Left lung (tissue), 10 donors: Measurements from ENCODE around the gene UBE2U. TPM values are rescaled to one million over a fixed set of nuclear protein-coding genes. Genes with fewer than 3 reads are reported as not detected.
"Not testable (repeated sequence)": the region's sequence is repeated elsewhere in the genome, so short reads cannot be mapped to it uniquely, and the experiment has no call there.

Source experiments
- ATAC-seq: fragments of 200-7000 bp; cut with Tn5 transposase; one replicate; pipeline ENCODE4 v1.9.1; 2020; ENCODE audit warnings: moderate library complexity
- DNase-seq, 4 donors: peaks; one replicate each; pipeline ENCODE4 v3.0.0-alpha.2; 2013 to 2020
- H3K27ac ChIP-seq, 2 donors: fragments of 200-600 bp; sonication (generic) in 1 of 2; one replicate each; pipeline versions ENCODE4 v1.5.0 to v1.8.0; 2020 to 2021
- H3K27me3 ChIP-seq, 2 donors: fragments of 200-600 bp; sonication (generic) in 1 of 2; one replicate each; pipeline versions ENCODE4 v1.5.0 to v1.8.0; 2020 to 2021
- H3K36me3 ChIP-seq, 2 donors: fragments of 200-600 bp; sonication (generic) in 1 of 2; one replicate each; pipeline versions ENCODE4 v1.5.0 to v1.8.0; 2020 to 2021
- H3K4me1 ChIP-seq, 2 donors: fragments of 200-600 bp; one replicate each; pipeline ENCODE4 v1.8.0; 2021
- H3K4me3 ChIP-seq, 2 donors: fragments of 200-600 bp; sonication (generic) in 1 of 2; one replicate each; pipeline versions ENCODE4 v1.5.0 to v1.8.0; 2020 to 2021; ENCODE audit warnings: mild to moderate bottlenecking in 1 of 2
- H3K9me3 ChIP-seq, 2 donors: fragments of 200-600 bp; sonication (generic) in 1 of 2; one replicate each; pipeline versions ENCODE4 v1.5.0 to v1.8.0; 2020 to 2021
- intact Hi-C, 2 donors: fragments of 100-400 bp; cut with DNase I; formaldehyde crosslinking; loops; one replicate each; pipeline versions ENCODE4 v1.11.2 to v1.14.2; 2022
- polyA plus RNA-seq, 6 donors: library from polyadenylated mRNA; unstranded; fragments of 120-200 nt; gene quantifications; one replicate each; pipeline ENCODE4 v1.2.1, GENCODE V29; 2013; ENCODE audit not compliant: insufficient read length in 6 of 6
- total RNA-seq, 2 donors: library from RNA; stranded (reverse); fragmentation: NEBNext Ultra II Directional; extraction: Animal tissue kit (Norgen Biotek cat#: 25700); gene quantifications; one replicate each; pipeline ENCODE4 v1.2.1, GENCODE V29; 2021
- TF ChIP-seq, protein P1 (sequence below), 2 donors: fragments of 200-600 bp; sonication (generic) in 1 of 2; IDR thresholded peaks; one replicate each; pipeline versions ENCODE4 v1.5.0 to v1.8.0; 2021; ENCODE audit warnings: antibody characterized with exemption in 2 of 2
- donor health status: DM: no; HTN: yes; CAD: no.
- donor health status: DM: no; HTN: no; CAD: no.

UBE2U gene
- total and polyA plus RNA-seq, 8 donors = 0.21 to 0.41 (median 0.37) TPM; not detected in 5

DNA sequence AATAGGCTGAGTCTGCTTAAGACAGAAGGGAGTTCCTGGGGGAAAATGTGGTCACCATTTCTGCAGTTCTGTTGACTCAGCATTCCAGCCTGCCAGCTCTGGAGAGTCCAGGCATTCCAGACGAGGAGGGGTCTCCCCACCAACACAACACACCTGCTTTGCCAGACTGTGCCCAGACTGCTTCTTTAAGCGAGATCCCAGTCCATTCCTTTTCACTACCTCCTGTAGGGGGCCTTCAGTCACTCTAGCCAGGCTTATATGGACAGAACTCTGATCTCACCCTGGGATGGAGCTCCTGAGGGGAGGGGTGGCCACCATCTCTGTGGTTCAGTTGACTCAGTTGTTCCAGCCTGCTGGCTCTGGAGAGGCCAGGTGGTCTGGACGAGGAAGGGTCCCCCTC lies 48.5 kb downstream of the UBE2U start:
- TF ChIP-seq, protein P1, sequence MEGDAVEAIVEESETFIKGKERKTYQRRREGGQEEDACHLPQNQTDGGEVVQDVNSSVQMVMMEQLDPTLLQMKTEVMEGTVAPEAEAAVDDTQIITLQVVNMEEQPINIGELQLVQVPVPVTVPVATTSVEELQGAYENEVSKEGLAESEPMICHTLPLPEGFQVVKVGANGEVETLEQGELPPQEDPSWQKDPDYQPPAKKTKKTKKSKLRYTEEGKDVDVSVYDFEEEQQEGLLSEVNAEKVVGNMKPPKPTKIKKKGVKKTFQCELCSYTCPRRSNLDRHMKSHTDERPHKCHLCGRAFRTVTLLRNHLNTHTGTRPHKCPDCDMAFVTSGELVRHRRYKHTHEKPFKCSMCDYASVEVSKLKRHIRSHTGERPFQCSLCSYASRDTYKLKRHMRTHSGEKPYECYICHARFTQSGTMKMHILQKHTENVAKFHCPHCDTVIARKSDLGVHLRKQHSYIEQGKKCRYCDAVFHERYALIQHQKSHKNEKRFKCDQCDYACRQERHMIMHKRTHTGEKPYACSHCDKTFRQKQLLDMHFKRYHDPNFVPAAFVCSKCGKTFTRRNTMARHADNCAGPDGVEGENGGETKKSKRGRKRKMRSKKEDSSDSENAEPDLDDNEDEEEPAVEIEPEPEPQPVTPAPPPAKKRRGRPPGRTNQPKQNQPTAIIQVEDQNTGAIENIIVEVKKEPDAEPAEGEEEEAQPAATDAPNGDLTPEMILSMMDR (IDR thresholded peaks at IDR 0.05) = no peak
- no peak for DNase-seq
- H3K9me3 ChIP-seq = peaks cover 0 to 3% of the 10 kb centered on the region in 2 donors
- H3K4me1 ChIP-seq = no peaks in the 10 kb centered on the region
- no peak for ATAC-seq
- H3K36me3 ChIP-seq = no peaks in the 10 kb centered on the region
- no peak overlapping the region for H3K27ac ChIP-seq
- no peak overlapping the region for H3K4me3 ChIP-seq
- intact Hi-C loops = no loop called here
- peaks cover 0 to 13% of the 10 kb centered on the region in 2 donors for H3K27me3 ChIP-seq

DNA sequence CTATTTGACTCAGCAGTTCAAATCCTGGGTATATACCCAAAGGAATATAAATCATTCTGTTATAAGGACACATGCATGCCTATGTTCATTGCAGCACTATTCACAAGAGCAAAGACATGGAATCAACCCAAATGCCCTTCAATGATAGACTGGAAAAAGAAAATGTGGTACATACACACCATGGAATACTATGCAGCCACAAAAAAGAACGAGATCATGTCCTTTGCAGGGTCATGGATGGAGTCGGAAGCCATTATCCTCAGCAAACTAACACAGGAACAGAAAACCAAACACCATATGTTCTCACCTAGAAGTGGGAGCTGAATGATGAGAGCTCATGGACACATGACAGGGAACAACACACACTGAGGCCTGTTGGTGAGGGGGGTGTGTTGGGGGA lies 53.8 kb downstream of the UBE2U start:
- ATAC-seq, H3K36me3 ChIP-seq, H3K4me3 ChIP-seq, H3K27ac ChIP-seq, H3K4me1 ChIP-seq, H3K9me3 ChIP-seq, intact Hi-C loops, H3K27me3 ChIP-seq, DNase-seq: not testable (repeated sequence)

DNA sequence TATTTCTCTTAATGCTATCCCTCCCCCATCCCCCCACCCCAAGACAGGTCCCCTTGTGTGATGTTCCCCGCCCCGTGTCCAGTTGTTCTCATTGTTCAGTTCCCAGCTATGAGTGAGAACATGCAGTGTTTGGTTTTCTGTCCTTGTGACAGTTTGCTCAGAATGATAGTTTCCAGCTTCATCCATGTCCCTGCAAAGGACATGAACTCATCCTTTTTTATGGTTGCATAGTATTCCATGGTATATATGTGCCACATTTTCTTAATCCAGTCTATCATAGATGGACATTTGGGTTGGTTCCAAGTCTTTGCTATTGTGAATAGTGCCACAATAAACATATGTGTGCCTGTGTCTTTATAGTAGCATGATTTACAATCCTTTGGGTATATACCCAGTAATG lies 55.0 kb downstream of the UBE2U start:
- H3K9me3 ChIP-seq, H3K4me1 ChIP-seq, H3K4me3 ChIP-seq, ATAC-seq, DNase-seq, H3K27ac ChIP-seq, H3K36me3 ChIP-seq, H3K27me3 ChIP-seq, intact Hi-C loops: not testable (repeated sequence)

DNA sequence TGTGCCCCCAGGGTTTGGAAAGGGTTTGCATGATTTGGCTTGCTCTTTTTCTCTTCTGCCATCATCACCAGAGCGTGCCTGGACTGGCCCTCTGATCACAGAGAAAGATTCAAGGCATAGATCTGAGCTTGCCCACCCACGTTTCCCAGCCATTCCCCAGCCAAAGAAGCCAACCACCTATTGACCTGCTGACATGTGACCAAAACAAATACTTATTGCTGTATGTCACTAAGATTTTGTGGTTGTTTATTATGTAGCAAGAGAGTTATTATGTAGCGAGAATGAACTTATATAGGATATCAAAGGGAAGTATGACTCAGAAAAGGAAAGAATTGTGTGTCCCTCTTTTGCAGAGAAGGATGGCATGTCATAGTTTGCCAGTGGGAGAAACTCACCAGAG lies 59.9 kb downstream of the UBE2U start:
- Histone ChIP-seq H3K27me3 (no peaks in the 10 kb centered on the region), H3K27ac (no peak overlapping the region), H3K4me3 (no peak overlapping the region), H3K4me1 (no peaks in the 10 kb centered on the region), H3K36me3 (no peaks in the 10 kb centered on the region), H3K9me3 (no peaks in the 10 kb centered on the region)
- no peak for DNase-seq
- intact Hi-C loops = loop anchor here in 1 of 2 donors (10.0 kb wide), 1 partner anchor 411 kb away; no protein-coding TSS in a partner anchor
- TF ChIP-seq, protein P1 (IDR thresholded peaks at IDR 0.05) = no peak
- no peak for ATAC-seq

DNA sequence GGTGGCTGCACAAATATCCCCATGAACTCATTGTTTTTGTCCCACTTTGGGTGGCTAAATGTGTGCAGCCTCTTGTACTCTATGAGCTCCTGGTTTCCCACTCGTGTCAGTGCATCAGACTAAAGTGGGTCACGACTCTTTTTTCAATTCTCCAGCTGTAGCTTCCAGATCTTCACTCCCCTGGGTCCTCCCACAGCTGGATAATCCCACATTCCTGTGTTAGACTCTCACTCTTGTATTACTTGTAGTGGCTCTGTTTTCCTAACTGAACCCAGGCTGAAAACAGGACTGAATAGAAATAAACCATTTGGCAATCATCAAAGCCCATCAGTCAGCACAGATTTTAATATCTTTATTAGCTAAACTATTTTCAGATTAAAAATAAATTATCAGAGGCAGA lies 60.4 kb downstream of the UBE2U start:
- no peaks in the 10 kb centered on the region for H3K27me3 ChIP-seq
- TF ChIP-seq, protein P1 (IDR thresholded peaks at IDR 0.05) = no peak
- no peak for ATAC-seq
- H3K4me3 ChIP-seq = no peak overlapping the region
- H3K9me3 ChIP-seq = no peaks in the 10 kb centered on the region
- no peaks in the 10 kb centered on the region for H3K36me3 ChIP-seq
- DNase-seq = no peak
- peaks cover 0 to under 1% of the 10 kb centered on the region in 2 donors for H3K4me1 ChIP-seq
- intact Hi-C loops = loop anchor here in 1 of 2 donors (10.0 kb wide), 1 partner anchor 411 kb away; no protein-coding TSS in a partner anchor
- no peak overlapping the region for H3K27ac ChIP-seq

DNA sequence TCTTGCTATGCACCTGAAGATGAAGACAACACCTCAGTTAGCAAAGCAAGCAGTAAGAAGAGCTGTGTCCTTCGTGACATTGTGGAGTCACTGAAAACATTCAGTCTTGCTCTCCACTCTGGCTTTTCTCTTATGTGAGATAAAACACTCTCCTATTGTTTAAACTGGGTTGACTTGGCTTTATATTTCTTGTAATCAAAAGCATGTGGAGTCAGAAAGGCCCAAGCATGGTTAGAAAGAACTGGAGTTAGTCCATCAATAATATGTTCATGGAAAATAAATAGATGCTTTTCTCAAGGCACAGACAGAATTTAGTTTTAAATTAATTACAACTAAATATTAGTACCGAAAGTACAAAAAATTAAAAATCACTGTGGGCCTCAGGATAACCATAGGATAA lies 61.7 kb downstream of the UBE2U start:
- no peak for DNase-seq
- Histone ChIP-seq H3K4me3 (no peak overlapping the region), H3K9me3 (no peaks in the 10 kb centered on the region), H3K4me1 (peaks cover 0 to 6% of the 10 kb centered on the region in 2 donors), H3K36me3 (no peaks in the 10 kb centered on the region), H3K27ac (no peak overlapping the region), H3K27me3 (no peaks in the 10 kb centered on the region)
- TF ChIP-seq, protein P1 (IDR thresholded peaks at IDR 0.05) = no peak
- no peak for ATAC-seq
- intact Hi-C loops = loop anchor here in 1 of 2 donors (10.0 kb wide), 1 partner anchor 410 kb away; no protein-coding TSS in a partner anchor
